ENCODE data around the gene ITPR3. TPM values are rescaled to one million over a fixed set of nuclear protein-coding genes. Genes with fewer than 3 reads are reported as not detected.

ITPR3 gene
- polyA plus RNA-seq, 1 donor from 2014 or later = 6.7 TPM

DNA sequence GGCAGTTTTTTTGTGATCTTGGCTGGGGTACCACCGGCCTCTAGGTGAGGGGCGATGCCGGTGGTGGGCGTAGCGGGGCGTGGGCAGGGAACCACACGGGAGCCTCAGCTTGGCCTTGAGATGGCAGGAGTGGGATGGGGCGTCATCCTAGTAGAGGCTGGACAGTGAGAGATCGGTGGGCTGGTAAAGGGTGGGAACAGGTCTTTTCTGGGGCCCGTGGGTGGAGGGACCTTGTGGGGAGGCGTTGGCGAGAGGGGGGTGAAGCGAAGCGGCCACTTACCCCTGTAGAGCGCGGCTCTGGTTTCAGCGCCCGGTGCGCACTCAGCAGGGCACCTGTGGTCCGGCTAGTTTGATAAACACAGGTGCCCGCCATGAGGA lies 12.0 kb downstream of the ITPR3 start:
- Mint-ChIP-seq H3K36me3 (peaks cover 7% of the 10 kb centered on the region), H3K27me3 (peaks cover 1% of the 10 kb centered on the region), H3K27ac (peak overlapping the region; percentile 31 to 95 (median 55)), H3K4me3 (peak overlapping the region; percentile 56 to 91 (median 74)), H3K4me1 (peaks cover 41 to 45% (median 41%) of the 10 kb centered on the region in 3 donors), H3K9me3 (no peaks in the 10 kb centered on the region)

DNA sequence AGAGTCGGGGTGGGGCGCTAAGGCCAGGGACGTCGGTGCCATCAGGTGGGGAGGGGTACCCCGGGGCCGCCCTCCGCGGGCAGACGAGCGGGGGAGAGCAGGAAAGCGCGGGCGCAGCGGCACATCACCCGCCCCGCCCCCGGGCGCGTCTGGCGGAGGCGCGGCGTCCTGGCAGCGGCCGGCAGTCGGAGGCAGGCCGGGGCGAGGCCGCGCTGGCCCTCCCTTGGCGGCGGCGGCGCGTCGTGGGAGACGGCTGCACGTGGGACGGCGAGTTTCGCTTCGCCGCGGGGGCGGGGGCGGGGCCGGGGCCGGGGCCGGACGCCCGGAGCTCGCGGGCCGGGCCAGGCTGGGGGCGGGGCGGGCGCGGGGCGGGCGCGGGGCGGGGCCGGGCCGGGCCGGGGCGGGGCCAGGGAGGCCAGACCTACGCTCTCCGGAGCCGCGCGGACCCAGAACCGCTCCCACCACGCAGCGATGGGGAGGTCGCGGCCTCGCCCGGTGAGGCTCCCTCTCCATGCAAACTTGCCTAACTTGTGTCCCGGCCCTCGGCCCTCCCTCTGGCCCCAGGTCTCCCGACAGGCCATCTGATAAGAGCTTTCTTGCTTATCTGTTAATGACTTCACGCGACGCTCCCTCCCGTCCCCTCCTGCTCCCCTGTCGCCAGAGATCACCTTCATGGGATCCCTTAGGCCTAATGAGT lies 12.5 kb downstream of the ITPR3 start:
- Mint-ChIP-seq H3K9me3 (no peaks in the 10 kb centered on the region), H3K27ac (peak overlapping the region; percentile 11 to 95 (median 44)), H3K4me3 (peak overlapping the region; percentile 52 to 91 (median 80)), H3K27me3 (peaks cover 1% of the 10 kb centered on the region), H3K36me3 (peaks cover 7% of the 10 kb centered on the region), H3K4me1 (peaks cover 38 to 44% (median 38%) of the 10 kb centered on the region in 3 donors)

DNA sequence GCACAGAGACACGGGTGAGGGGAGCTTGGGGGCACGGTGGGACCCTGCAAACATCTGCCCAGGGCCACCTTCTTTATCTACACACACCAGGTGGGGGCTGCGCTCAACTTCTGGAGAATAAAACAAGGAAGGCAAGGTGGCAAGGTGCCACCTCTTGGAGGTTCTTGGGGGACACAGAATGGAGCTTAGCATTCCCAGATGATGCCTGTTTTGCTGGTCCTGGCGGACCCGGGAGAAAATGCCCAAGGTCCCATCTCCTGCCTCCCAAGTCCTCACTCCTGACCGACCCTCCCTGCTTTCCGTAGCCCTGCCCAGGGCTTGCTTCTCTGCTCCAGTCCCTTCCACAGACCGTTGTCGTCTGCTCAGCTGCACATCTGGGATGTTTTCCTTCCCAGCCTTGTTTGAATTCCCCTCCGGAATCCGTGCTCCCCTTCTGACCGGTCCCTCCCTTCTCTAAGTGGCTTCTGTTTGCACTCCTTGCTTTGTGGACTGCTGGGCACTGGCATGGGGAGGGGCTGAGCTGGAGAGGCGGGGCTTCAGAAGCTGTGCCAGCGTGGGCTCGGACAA lies 13.1 kb downstream of the ITPR3 start:
- peaks cover 36 to 39% (median 37%) of the 10 kb centered on the region in 3 donors for H3K4me1 Mint-ChIP-seq
- peaks cover 7% of the 10 kb centered on the region for H3K36me3 Mint-ChIP-seq
- peak overlapping the region; percentile 11 to 90 (median 44) for H3K27ac Mint-ChIP-seq
- peak overlapping the region; percentile 52 to 91 (median 79) for H3K4me3 Mint-ChIP-seq
- H3K9me3 Mint-ChIP-seq = no peaks in the 10 kb centered on the region
- H3K27me3 Mint-ChIP-seq = peaks cover 1% of the 10 kb centered on the region

DNA sequence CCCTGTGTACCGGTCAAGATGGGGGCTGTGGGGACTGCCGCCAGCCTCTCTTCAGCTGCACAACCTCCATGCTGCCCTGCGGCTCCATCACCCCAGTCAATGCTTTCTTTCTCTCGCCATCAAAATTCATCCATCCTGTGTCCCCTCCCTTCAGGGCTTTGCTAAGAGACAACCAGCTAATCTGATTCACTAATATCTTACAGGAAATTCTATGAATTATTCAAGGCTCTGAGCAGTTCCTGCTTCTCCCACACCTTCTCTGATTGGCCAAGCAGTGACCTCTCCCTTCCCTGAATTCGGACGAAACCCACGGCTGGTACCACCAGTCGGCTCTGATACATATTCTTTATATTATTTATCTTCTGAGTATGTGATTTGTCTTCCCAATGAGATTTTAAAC lies 13.8 kb downstream of the ITPR3 start:
- no peaks in the 10 kb centered on the region for H3K9me3 Mint-ChIP-seq
- peaks cover 36 to 43% (median 41%) of the 10 kb centered on the region in 3 donors for H3K4me1 Mint-ChIP-seq
- H3K27me3 Mint-ChIP-seq = peaks cover 1% of the 10 kb centered on the region
- peak overlapping the region in 1 of 3 donors; percentile 22 for H3K27ac Mint-ChIP-seq
- H3K36me3 Mint-ChIP-seq = peaks cover 7% of the 10 kb centered on the region
- H3K4me3 Mint-ChIP-seq = peak overlapping the region in 2 of 4 donors; percentile 37 to 58

DNA sequence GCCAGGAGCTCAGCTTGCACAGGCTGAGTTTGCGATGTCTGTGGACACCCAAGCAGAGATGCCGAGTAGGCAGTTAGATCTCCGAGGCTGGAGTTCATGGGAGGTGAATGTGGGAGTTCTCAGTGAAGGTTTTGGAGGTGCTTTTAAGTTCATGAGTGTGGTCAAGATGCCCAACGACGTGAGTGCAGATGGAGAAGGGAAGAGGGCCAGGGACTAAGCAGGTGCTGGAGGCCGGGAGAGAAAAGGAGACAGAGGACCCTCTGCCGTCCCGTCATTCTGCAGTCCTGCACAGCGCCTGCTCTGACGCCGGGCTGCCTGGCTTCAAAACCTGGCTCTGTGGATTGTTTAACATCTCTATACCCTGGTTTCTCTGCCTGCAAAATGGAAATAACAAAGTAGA lies 15.5 kb downstream of the ITPR3 start:
- Mint-ChIP-seq H3K4me1 (peaks cover 24 to 39% (median 37%) of the 10 kb centered on the region in 3 donors), H3K27me3 (peaks cover 1% of the 10 kb centered on the region), H3K27ac (peak overlapping the region in 1 of 3 donors; percentile 48), H3K4me3 (no peak overlapping the region), H3K36me3 (peaks cover 7% of the 10 kb centered on the region), H3K9me3 (no peaks in the 10 kb centered on the region)

DNA sequence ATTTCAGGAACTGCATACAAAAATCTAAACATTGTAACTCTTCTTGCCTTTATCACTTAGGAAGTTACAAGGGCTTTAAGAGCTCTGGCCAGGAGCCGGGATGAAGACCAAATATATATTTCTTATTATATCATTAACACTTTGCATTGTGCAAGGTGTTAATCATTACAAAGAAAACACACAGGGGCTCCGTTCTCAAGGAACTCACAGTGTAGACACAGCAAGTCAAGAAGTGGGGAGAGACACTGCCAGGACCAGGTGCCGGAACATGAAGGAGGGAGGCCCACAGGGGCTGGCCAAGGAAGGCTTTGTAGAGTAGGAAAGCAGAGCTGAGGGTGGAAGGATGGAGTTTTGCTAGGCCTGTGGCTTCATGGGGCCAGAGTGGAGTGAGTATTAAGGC lies 17.4 kb downstream of the ITPR3 start:
- Mint-ChIP-seq H3K4me3 (peak overlapping the region in 1 of 4 donors; percentile 3), H3K4me1 (peaks cover 22 to 36% (median 27%) of the 10 kb centered on the region in 3 donors), H3K27ac (no peak overlapping the region), H3K9me3 (no peaks in the 10 kb centered on the region), H3K36me3 (peaks cover 3% of the 10 kb centered on the region), H3K27me3 (no peaks in the 10 kb centered on the region)

DNA sequence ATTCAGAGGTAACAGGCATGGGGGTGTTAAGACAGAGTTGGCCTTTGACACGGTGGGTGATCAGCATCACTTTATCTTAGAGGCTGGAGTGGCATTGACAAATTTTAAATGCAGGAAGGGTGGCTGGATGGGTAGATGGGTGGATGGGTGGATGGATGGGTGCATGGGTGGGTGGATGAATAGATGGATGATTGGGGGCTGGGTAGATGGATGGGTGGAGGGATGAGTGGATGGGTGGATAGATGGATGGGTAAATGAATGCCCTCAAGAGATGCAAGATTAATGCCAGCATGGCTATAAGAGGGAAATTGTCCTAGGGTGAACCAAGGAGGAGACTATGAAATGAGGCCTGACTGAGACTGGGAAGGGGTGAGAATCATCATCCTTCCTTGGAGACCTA lies 18.4 kb downstream of the ITPR3 start:
- Mint-ChIP-seq H3K27me3 (no peaks in the 10 kb centered on the region), H3K36me3 (no peaks in the 10 kb centered on the region), H3K4me1 (peaks cover 18 to 29% (median 20%) of the 10 kb centered on the region in 3 donors), H3K4me3 (no peak overlapping the region), H3K9me3 (no peaks in the 10 kb centered on the region), H3K27ac (no peak overlapping the region)

DNA sequence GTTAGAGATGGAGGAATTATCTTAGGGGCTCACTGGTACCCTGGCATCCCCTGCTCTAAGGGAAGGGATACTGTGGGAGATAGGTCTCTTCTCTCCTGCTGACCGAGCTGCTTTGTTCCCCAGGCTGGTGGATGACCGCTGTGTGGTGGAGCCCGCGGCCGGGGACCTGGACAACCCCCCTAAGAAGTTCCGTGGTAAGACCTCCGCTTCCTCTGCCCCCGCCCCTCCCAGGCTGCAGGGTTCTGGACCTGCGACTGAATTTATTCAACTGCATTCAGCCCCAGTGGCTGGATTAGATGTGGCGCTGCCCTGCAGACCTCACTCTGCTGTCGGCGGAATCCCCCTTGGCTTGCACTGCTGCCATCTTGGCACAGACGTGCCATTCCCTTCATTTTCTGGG lies 19.2 kb downstream of the ITPR3 start:
- Mint-ChIP-seq H3K4me1 (peaks cover 14 to 26% (median 15%) of the 10 kb centered on the region in 3 donors), H3K27me3 (no peaks in the 10 kb centered on the region), H3K9me3 (no peaks in the 10 kb centered on the region), H3K36me3 (no peaks in the 10 kb centered on the region), H3K27ac (no peak overlapping the region), H3K4me3 (no peak overlapping the region)

DNA sequence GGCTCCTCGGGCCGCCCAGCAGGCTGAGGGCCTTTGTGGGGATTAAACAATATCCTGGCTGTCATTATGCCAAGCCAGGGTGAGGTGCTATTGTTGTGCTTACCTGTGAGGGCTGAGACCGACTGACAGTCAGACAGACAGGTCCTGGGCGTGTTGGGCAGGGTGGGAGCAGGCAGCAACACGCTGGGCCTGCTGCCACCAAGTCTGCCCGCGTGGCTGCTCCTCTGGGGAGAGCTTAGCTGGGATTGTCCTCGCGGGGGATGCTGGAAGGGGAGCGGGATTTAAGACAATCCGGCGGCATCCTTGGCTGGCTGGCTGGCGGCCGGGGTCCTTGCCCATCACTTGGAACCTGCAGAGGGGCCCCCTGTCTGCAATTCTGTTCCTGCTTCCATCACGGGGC lies 20.0 kb downstream of the ITPR3 start:
- no peaks in the 10 kb centered on the region for H3K9me3 Mint-ChIP-seq
- H3K36me3 Mint-ChIP-seq = no peaks in the 10 kb centered on the region
- no peak overlapping the region for H3K27ac Mint-ChIP-seq
- no peak overlapping the region for H3K4me3 Mint-ChIP-seq
- peaks cover 13 to 26% (median 15%) of the 10 kb centered on the region in 3 donors for H3K4me1 Mint-ChIP-seq
- H3K27me3 Mint-ChIP-seq = no peaks in the 10 kb centered on the region

DNA sequence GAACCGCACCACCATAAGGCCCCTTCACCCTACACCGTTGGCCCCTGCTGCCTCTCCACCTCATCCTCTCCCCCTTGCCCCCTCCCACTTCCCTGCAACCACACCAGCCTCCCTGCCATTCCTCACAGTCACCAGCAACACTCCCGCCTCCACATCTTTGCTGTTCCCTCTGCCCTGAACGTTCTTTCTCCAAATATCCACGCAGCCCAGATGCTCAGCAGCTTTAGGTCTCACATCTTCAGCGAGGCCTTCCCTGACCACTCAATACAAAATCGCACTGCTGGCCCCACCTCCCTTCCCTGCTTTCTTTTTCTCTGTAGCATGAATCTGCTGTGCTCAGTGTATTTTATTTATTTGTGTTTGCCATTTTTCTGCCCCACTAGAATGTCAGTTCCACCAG lies 20.5 kb downstream of the ITPR3 start:
- H3K4me3 Mint-ChIP-seq = no peak overlapping the region
- no peaks in the 10 kb centered on the region for H3K9me3 Mint-ChIP-seq
- H3K36me3 Mint-ChIP-seq = no peaks in the 10 kb centered on the region
- H3K4me1 Mint-ChIP-seq = peaks cover 10 to 21% (median 14%) of the 10 kb centered on the region in 3 donors
- no peak overlapping the region for H3K27ac Mint-ChIP-seq
- no peaks in the 10 kb centered on the region for H3K27me3 Mint-ChIP-seq

DNA sequence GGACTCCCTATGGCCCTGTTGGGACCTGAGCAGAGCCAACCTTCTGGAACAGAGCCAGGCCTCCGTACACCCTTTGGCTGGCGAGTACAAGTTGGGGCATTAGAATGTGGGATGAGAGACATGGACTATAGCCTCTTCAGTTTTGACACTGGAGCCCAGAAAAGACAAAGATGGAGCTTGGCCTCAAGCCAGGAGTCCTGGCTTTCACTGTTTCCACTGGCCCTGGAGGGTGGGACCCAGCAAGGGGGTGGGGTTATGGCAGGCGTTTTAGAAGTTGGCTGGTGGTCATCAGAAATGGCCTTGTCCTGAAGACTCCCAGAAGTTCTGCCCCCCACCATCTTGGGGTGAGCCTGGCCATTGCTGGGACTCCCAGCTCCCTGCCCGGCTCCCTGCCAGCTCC lies 21.8 kb downstream of the ITPR3 start:
- H3K27ac Mint-ChIP-seq = peak overlapping the region in 1 of 3 donors; percentile 1

DNA sequence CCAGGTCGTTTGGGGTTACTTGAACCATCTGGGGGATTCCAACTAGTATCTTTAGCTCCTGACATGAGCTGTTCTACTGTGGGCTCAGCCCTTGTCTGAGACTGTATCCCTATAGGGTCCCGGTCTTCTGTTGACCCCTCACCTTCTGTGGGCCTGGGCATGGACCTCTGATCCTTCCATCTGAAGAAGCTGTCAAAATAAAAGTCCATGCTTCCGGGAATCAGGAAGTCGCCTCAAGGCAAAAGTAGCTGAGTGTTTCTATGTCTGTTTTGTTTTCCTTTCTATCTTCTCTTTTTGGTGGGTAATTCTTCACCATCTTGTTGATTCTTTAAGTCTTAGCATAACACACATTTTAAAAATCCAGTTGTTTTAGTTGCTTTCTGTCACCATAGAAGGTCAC lies 30.3 kb downstream of the ITPR3 start:
- no peaks in the 10 kb centered on the region for H3K27me3 Mint-ChIP-seq
- no peaks in the 10 kb centered on the region for H3K9me3 Mint-ChIP-seq
- H3K4me3 Mint-ChIP-seq = no peak overlapping the region
- peaks cover 4 to 8% (median 5%) of the 10 kb centered on the region in 3 donors for H3K4me1 Mint-ChIP-seq
- H3K36me3 Mint-ChIP-seq = peaks cover 4% of the 10 kb centered on the region
- H3K27ac Mint-ChIP-seq = peak overlapping the region in 1 of 3 donors; percentile 78

More for the DNA sequence above, 21.8 kb downstream of the ITPR3 start:
- peaks cover 4% of the 10 kb centered on the region for H3K36me3 Mint-ChIP-seq
- no peaks in the 10 kb centered on the region for H3K27me3 Mint-ChIP-seq
- peaks cover 10 to 22% (median 16%) of the 10 kb centered on the region in 3 donors for H3K4me1 Mint-ChIP-seq
- H3K9me3 Mint-ChIP-seq = no peaks in the 10 kb centered on the region
- H3K4me3 Mint-ChIP-seq = no peak overlapping the region

DNA sequence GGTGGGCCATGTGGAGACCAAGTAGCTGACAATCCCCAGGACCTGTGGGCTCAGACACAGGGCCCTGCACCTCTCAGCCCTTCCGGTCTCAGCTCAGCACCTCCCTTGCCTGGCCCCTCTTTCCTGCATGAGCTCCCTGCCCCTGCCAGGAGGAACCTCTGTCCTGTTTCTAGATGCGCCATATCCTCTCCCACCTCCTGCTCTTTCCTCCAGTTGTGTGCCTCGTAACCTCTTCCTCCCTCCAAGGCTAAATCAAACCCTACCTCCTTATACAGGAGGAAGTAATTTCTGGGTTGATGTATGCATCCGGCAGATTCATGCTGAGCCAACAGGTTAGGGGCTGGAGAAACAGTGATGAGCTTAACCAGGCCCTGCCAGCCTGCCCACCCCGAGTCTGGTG lies 30.9 kb downstream of the ITPR3 start:
- no peaks in the 10 kb centered on the region for H3K27me3 Mint-ChIP-seq

DNA sequence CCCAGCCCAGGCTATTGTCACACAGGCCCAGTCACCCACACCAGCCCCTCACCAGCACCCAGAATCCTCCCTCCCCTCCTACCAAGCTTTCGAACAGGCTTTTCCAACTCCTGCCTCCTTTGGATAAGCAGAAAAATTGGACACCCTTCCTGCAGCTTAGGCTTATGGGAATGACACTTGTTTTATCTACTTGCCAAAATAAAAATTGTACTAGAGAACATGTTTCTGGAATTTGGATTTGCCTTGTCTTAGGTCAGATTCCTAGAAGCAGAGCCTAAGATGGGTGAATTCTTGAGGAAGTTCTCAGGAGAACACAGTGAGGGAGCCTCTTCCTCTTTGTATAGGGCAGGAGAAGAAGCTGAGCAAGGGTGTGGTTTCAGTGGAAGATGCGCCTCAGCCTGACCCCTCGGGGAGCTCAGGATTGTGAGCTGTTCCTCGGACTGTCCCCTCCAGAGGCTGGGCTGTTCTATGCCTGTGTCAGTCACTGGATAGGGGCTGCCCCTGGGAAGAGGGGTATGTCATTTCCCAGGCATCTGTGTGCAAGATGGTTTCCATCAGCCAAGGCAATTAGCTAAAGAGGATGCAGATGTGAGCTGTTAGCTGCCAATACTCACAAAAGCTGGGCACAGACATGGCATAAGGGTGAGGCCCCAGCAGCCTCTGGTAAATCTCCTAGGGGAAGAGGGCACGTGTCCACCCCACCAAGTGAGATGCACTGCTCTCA lies 33.9 kb downstream of the ITPR3 start:
- Mint-ChIP-seq H3K27ac (peak overlapping the region in 1 of 3 donors; percentile 47), H3K27me3 (no peaks in the 10 kb centered on the region), H3K9me3 (no peaks in the 10 kb centered on the region), H3K36me3 (no peaks in the 10 kb centered on the region), H3K4me3 (no peak overlapping the region), H3K4me1 (peaks cover 2 to 4% (median 4%) of the 10 kb centered on the region in 3 donors)

More for the DNA sequence above, 30.9 kb downstream of the ITPR3 start:
- H3K36me3 Mint-ChIP-seq = peaks cover 4% of the 10 kb centered on the region
- H3K4me3 Mint-ChIP-seq = no peak overlapping the region
- H3K27ac Mint-ChIP-seq = peak overlapping the region in 1 of 3 donors; percentile 78
- H3K9me3 Mint-ChIP-seq = no peaks in the 10 kb centered on the region
- H3K4me1 Mint-ChIP-seq = peaks cover 4 to 8% (median 5%) of the 10 kb centered on the region in 3 donors

DNA sequence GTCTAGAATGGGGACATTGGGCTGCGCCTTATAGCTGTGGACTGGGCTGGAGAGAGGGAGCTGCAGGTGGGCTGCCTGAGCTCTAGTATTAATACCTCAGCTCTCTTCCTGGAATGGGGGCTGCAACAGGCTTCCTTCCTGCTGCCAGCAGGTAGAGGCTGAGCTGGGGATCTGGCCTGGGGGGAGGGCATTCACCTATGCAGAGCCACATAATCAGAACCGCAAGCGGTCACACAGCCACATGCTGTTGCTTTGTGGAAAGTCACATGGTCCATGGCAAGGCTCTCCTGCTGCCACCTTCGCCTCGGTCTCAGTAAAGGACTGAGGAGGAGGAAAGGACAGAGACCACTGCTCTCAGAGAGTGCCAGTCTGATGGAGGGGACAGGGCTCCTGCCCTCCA lies 35.7 kb downstream of the ITPR3 start:
- Mint-ChIP-seq H3K9me3 (no peaks in the 10 kb centered on the region), H3K4me1 (peaks cover 0 to 4% (median 2%) of the 10 kb centered on the region in 3 donors), H3K4me3 (no peak overlapping the region), H3K36me3 (no peaks in the 10 kb centered on the region), H3K27ac (no peak overlapping the region), H3K27me3 (no peaks in the 10 kb centered on the region)
